ENCODE results near the gene FBLN5. TPM values are rescaled to one million over a fixed set of nuclear protein-coding genes. Genes with fewer than 3 reads are reported as not detected.

FBLN5 gene
- polyA plus RNA-seq, 3 donors: 0.16 TPM; not detected in 2

DNA sequence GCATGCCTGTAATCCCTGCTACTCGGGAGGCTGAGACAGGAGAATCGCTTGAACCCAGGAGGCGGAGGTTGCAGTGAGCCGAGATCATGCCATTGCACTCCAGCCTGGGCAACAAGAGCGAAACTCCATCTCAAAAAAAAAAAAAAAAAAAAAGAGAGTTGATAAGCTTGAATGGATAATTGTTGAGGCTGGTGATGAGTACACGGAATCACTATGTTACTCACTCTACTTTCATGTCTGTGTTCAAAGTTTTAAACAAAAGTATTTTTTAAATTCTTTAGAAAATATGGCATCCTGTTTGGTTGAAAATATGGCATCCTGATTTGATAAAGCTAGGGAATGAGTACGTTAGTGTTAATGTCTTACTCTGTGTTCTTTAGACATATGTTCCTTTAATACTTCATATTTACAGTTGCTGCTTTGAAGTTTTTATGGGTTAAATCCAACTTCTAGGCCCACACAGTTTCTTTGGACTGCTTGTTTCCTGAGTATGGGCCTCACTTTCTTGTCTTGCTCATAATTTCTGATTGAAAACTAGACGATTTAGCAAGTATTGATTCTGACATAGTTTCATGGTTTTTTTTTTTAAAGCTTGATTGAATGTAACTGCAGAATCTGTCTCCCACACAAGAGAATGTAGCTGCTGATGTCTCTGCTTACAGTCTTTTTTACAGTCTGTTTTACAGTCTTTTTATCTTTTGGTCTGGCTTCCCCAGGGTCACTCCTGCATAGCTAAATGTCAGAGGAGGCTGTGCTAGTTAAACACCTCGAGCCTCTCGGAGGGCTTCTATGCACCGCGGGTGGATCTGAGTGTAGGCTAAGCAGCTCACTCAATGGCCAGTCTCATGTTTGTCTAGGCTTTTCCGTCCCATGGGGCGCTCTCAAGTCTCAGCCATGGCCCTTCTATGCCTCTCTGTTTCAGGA lies 14.1 kb upstream of the FBLN5 start:
- Histone ChIP-seq H4K20me1 (ENCODE audit: insufficient read depth, low read length) (no peaks in the 10 kb centered on the region), H3K27me3 (ENCODE audit: control insufficient read depth in 2 of 2, insufficient read depth in 2 of 2, low read length in 2 of 2) (no peaks in the 10 kb centered on the region), H3K4me2 (replicated peaks; ENCODE audit: extremely low read depth, low read length, poor library complexity, severe bottlenecking) (no peak overlapping the region), H3K4me1 (ENCODE audit: control insufficient read depth in 1 of 2, insufficient read depth in 2 of 2, low read length in 2 of 2) (no peaks in the 10 kb centered on the region), H2AFZ (ENCODE audit: insufficient read depth, low read depth, low read length, poor library complexity, severe bottlenecking) (no peak overlapping the region), H3K9me3 (replicated peaks in 1 of 2; ENCODE audit: control insufficient read depth in 1 of 2, insufficient read depth in 1 of 2, low read length in 2 of 2) (no peaks in the 10 kb centered on the region), H3K27ac (ENCODE audit: low read depth in 1 of 2, low read length in 2 of 2) (no peak overlapping the region), H3K9ac (ENCODE audit: insufficient read depth, low read length, poor library complexity, severe bottlenecking) (no peak overlapping the region), H3K4me3 (replicated peaks in 1 of 3; ENCODE audit: low read depth in 2 of 3, low read length in 3 of 3) (no peak overlapping the region), H3K36me3 (replicated peaks in 1 of 2; ENCODE audit: control insufficient read depth in 1 of 2, insufficient read depth in 2 of 2, low read length in 2 of 2) (no peaks in the 10 kb centered on the region), H3K79me2 (ENCODE audit: insufficient read depth, low read length) (no peaks in the 10 kb centered on the region)
- peaks cover 0 to 1% of the 10 kb centered on the region in 2 donors for H3K36me3 Mint-ChIP-seq
- 98% methylated on average over 6 of the region's 14 CpGs for WGBS (ENCODE audit: insufficient coverage)
- no peaks in the 10 kb centered on the region for H3K4me1 Mint-ChIP-seq
- H3K27me3 Mint-ChIP-seq (ENCODE audit: low read depth in 3 of 3): peaks cover 0 to 2% (median 1%) of the 10 kb centered on the region in 3 donors
- intact Hi-C loops (cut with micrococcal nuclease): no loop called here
- no peak for DNase-seq
- H3K9me3 Mint-ChIP-seq: peaks cover 0 to 4% (median 0%) of the 10 kb centered on the region in 7 donors
- TF ChIP-seq, protein P1, sequence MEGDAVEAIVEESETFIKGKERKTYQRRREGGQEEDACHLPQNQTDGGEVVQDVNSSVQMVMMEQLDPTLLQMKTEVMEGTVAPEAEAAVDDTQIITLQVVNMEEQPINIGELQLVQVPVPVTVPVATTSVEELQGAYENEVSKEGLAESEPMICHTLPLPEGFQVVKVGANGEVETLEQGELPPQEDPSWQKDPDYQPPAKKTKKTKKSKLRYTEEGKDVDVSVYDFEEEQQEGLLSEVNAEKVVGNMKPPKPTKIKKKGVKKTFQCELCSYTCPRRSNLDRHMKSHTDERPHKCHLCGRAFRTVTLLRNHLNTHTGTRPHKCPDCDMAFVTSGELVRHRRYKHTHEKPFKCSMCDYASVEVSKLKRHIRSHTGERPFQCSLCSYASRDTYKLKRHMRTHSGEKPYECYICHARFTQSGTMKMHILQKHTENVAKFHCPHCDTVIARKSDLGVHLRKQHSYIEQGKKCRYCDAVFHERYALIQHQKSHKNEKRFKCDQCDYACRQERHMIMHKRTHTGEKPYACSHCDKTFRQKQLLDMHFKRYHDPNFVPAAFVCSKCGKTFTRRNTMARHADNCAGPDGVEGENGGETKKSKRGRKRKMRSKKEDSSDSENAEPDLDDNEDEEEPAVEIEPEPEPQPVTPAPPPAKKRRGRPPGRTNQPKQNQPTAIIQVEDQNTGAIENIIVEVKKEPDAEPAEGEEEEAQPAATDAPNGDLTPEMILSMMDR (IDR thresholded peaks at IDR 0.05): no peak
- H3K4me3 Mint-ChIP-seq: no peak overlapping the region
- no peak overlapping the region for H3K27ac Mint-ChIP-seq

DNA sequence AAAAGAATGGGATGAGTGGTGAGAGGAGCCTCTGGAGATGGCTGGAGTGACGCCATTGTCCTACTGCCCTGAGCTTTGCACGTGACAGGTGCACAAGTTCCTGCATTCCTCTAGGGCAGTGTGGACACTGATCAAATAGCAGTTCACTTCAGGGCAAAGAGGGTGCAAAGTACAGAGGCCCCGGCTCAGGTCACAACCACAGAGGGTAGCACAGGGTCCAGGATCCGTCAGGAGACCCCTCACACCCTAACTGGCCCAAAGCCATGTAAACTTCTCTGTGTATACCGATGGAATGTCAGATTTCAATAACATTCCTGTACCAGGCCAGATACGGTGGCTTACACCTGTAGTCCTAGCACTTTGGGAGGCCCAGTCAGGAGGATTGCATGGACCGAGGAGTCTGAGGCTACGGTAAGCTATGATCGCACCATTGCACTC lies 10.4 kb upstream of the FBLN5 start:
- intact Hi-C loops (cut with micrococcal nuclease): no loop called here
- no peaks in the 10 kb centered on the region for H3K79me2 ChIP-seq (ENCODE audit: insufficient read depth, low read length)
- H2AFZ ChIP-seq (ENCODE audit: insufficient read depth, low read depth, low read length, poor library complexity, severe bottlenecking): no peak overlapping the region
- H3K27ac Mint-ChIP-seq: no peak overlapping the region
- H3K4me1 Mint-ChIP-seq: no peaks in the 10 kb centered on the region
- no peaks in the 10 kb centered on the region for H3K36me3 ChIP-seq (replicated peaks in 1 of 2; ENCODE audit: control insufficient read depth in 1 of 2, insufficient read depth in 2 of 2, low read length in 2 of 2)
- H3K27me3 Mint-ChIP-seq (ENCODE audit: low read depth in 3 of 3): peaks cover 0 to 3% (median 1%) of the 10 kb centered on the region in 3 donors
- no peaks in the 10 kb centered on the region for H3K36me3 Mint-ChIP-seq
- no peak overlapping the region for H3K9ac ChIP-seq (ENCODE audit: insufficient read depth, low read length, poor library complexity, severe bottlenecking)
- H3K4me3 ChIP-seq (replicated peaks in 1 of 3; ENCODE audit: low read depth in 2 of 3, low read length in 3 of 3): no peak overlapping the region
- no peaks in the 10 kb centered on the region for H3K4me1 ChIP-seq (ENCODE audit: control insufficient read depth in 1 of 2, insufficient read depth in 2 of 2, low read length in 2 of 2)
- WGBS (ENCODE audit: insufficient coverage): 95% methylated on average over 7 of the region's 9 CpGs
- DNase-seq: no peak
- H3K4me3 Mint-ChIP-seq: no peak overlapping the region
- H3K9me3 ChIP-seq (replicated peaks in 1 of 2; ENCODE audit: control insufficient read depth in 1 of 2, insufficient read depth in 1 of 2, low read length in 2 of 2): no peaks in the 10 kb centered on the region
- TF ChIP-seq, protein P1 (IDR thresholded peaks at IDR 0.05): no peak
- no peaks in the 10 kb centered on the region for H3K27me3 ChIP-seq (ENCODE audit: control insufficient read depth in 2 of 2, insufficient read depth in 2 of 2, low read length in 2 of 2)
- H3K4me2 ChIP-seq (replicated peaks; ENCODE audit: extremely low read depth, low read length, poor library complexity, severe bottlenecking): no peak overlapping the region
- H4K20me1 ChIP-seq (ENCODE audit: insufficient read depth, low read length): no peaks in the 10 kb centered on the region
- peaks cover 0 to 4% (median 0%) of the 10 kb centered on the region in 7 donors for H3K9me3 Mint-ChIP-seq
- no peak overlapping the region for H3K27ac ChIP-seq (ENCODE audit: low read depth in 1 of 2, low read length in 2 of 2)

All from CD14-positive monocyte (primary cell).